ENCODE results near the gene CENATAC.

The CENATAC gene

GRCh38 chr11:119054418-119054817 lies 56.5 kb downstream of the CENATAC start:
- Histone ChIP-seq H3K27ac (ENCODE audit: low read length) (no peak overlapping the region), H2AFZ (ENCODE audit: low read depth, low read length) (no peak overlapping the region)

DNA sequence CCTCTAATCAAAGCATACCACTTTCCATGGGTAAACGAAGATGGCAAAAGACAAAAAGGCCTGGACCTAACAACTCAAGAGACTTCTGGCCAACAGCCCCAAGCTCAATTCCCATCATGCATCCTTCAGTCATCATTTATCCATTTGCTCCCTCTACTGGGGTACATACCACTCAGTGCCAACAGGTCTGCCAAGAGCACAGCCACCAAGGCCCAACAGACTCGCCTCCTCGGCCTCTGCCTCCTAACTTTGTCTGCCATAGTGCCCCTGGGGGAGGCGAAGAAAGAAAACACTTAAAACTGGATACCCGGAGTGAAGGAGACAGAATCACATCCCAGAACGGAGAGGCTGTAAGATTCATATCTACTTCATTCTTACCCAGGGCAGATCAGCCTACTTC lies 58.0 kb downstream of the CENATAC start:
- DNase-seq (peak; percentile 17), ATAC-seq (ENCODE audit: insufficient read depth, low read depth) (no peak)
- peak overlapping the region; percentile 93 for H3K9ac ChIP-seq (ENCODE audit: low read depth, low read length)
- peaks cover 48% of the 10 kb centered on the region for H3K36me3 ChIP-seq (ENCODE audit: insufficient read depth, low read length)
- peaks cover 48% of the 10 kb centered on the region for H3K79me2 ChIP-seq (ENCODE audit: insufficient read depth, low read length)
- peak overlapping the region; percentile 92 for H3K27ac ChIP-seq (ENCODE audit: low read length)
- peak overlapping the region; percentile 70 to 91; a peak in 3 of 4 replicates for H3K4me3 ChIP-seq (ENCODE audit: low read depth in 1 of 2, low read length in 2 of 2)
- H3K9me3 ChIP-seq (ENCODE audit: insufficient read depth, low read length, severe bottlenecking), result no peaks in the 10 kb centered on the region
- H3K4me2 ChIP-seq (ENCODE audit: insufficient read depth, low read length), result peak overlapping the region; percentile 93
- peaks cover 26% of the 10 kb centered on the region; the same call in 1 of the 2 replicates for H4K20me1 ChIP-seq (ENCODE audit: insufficient read depth, low read length)
- peak overlapping the region; percentile 79; the same call in 1 of the 2 replicates for H2AFZ ChIP-seq (ENCODE audit: low read depth, low read length)
- no peak for TF ChIP-seq EZH2 (IDR thresholded peaks at IDR 0.05; ENCODE audit: borderline replicate concordance, low read depth, low read length, severe bottlenecking)
- TF ChIP-seq, protein P1, sequence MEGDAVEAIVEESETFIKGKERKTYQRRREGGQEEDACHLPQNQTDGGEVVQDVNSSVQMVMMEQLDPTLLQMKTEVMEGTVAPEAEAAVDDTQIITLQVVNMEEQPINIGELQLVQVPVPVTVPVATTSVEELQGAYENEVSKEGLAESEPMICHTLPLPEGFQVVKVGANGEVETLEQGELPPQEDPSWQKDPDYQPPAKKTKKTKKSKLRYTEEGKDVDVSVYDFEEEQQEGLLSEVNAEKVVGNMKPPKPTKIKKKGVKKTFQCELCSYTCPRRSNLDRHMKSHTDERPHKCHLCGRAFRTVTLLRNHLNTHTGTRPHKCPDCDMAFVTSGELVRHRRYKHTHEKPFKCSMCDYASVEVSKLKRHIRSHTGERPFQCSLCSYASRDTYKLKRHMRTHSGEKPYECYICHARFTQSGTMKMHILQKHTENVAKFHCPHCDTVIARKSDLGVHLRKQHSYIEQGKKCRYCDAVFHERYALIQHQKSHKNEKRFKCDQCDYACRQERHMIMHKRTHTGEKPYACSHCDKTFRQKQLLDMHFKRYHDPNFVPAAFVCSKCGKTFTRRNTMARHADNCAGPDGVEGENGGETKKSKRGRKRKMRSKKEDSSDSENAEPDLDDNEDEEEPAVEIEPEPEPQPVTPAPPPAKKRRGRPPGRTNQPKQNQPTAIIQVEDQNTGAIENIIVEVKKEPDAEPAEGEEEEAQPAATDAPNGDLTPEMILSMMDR (IDR thresholded peaks at IDR 0.05; ENCODE audit: borderline replicate concordance, extremely low read depth, low read length, poor library complexity, severe bottlenecking), result peak; percentile 48
- H3K4me1 ChIP-seq (ENCODE audit: insufficient read depth, low read length), result peaks cover 28% of the 10 kb centered on the region
- H3K27me3 ChIP-seq (ENCODE audit: insufficient read depth, low read length, poor library complexity), result no peaks in the 10 kb centered on the region

More at GRCh38 chr11:119054418-119054817, 56.5 kb downstream of the CENATAC start:
- Histone ChIP-seq H3K9me3 (ENCODE audit: insufficient read depth, low read length, severe bottlenecking) (no peaks in the 10 kb centered on the region), H4K20me1 (ENCODE audit: insufficient read depth, low read length) (peaks cover 26% of the 10 kb centered on the region; the same call in 1 of the 2 replicates), H3K4me1 (ENCODE audit: insufficient read depth, low read length) (peaks cover 28% of the 10 kb centered on the region), H3K36me3 (ENCODE audit: insufficient read depth, low read length) (peaks cover 63% of the 10 kb centered on the region), H3K79me2 (ENCODE audit: insufficient read depth, low read length) (peaks cover 47% of the 10 kb centered on the region), H3K4me3 (ENCODE audit: low read depth in 1 of 2, low read length in 2 of 2) (no peak overlapping the region), H3K27me3 (ENCODE audit: insufficient read depth, low read length, poor library complexity) (no peaks in the 10 kb centered on the region), H3K4me2 (ENCODE audit: insufficient read depth, low read length) (peak overlapping the region; percentile 93; the same call in 1 of the 2 replicates), H3K9ac (ENCODE audit: low read depth, low read length) (no peak overlapping the region)
- ATAC-seq (ENCODE audit: insufficient read depth, low read depth) (no peak), DNase-seq (no peak)
- TF ChIP-seq EZH2 (IDR thresholded peaks at IDR 0.05; ENCODE audit: borderline replicate concordance, low read depth, low read length, severe bottlenecking), result no peak
- TF ChIP-seq, protein P1 (IDR thresholded peaks at IDR 0.05; ENCODE audit: borderline replicate concordance, extremely low read depth, low read length, poor library complexity, severe bottlenecking), result no peak

GRCh38 chr11:119056421-119056999 lies 58.6 kb downstream of the CENATAC start:
- ATAC-seq (ENCODE audit: insufficient read depth, low read depth) (peak; percentile 22), DNase-seq (peak; percentile 55)
- H3K9ac ChIP-seq (ENCODE audit: low read depth, low read length), result peak overlapping the region; percentile 93
- H3K4me2 ChIP-seq (ENCODE audit: insufficient read depth, low read length), result peak overlapping the region; percentile 93
- peak overlapping the region; percentile 79 for H2AFZ ChIP-seq (ENCODE audit: low read depth, low read length)
- peaks cover 42% of the 10 kb centered on the region for H3K36me3 ChIP-seq (ENCODE audit: insufficient read depth, low read length)
- H3K4me3 ChIP-seq (ENCODE audit: low read depth in 1 of 2, low read length in 2 of 2), result peak overlapping the region; percentile 70 to 91
- H3K27ac ChIP-seq (ENCODE audit: low read length), result peak overlapping the region; percentile 92
- H3K79me2 ChIP-seq (ENCODE audit: insufficient read depth, low read length), result peaks cover 48% of the 10 kb centered on the region
- H4K20me1 ChIP-seq (ENCODE audit: insufficient read depth, low read length), result peaks cover 26% of the 10 kb centered on the region; the same call in 1 of the 2 replicates
- H3K27me3 ChIP-seq (ENCODE audit: insufficient read depth, low read length, poor library complexity), result no peaks in the 10 kb centered on the region
- H3K4me1 ChIP-seq (ENCODE audit: insufficient read depth, low read length), result peaks cover 28% of the 10 kb centered on the region
- H3K9me3 ChIP-seq (ENCODE audit: insufficient read depth, low read length, severe bottlenecking), result no peaks in the 10 kb centered on the region
- TF ChIP-seq EZH2 (IDR thresholded peaks at IDR 0.05; ENCODE audit: borderline replicate concordance, low read depth, low read length, severe bottlenecking), result no peak
- TF ChIP-seq, protein P1 (IDR thresholded peaks at IDR 0.05; ENCODE audit: borderline replicate concordance, extremely low read depth, low read length, poor library complexity, severe bottlenecking), result no peak
